Gastrocnemius medialis (tissue), 4 donors: ENCODE measurements around the gene KLC3.

Experiments
- CTCF ChIP-seq, 5 experiments: fragments of 450-650 bp in 3 of 5; fragments of 200-600 bp in 2 of 5; sonication (generic) in 2 of 5; IDR thresholded peaks in 4 of 5; conservative IDR thresholded peaks in 1 of 5; 1 replicate in 4 of 5; 2 replicates in 1 of 5; pipeline ENCODE4 v1.5.1; 2016 to 2019; ENCODE audit warnings: antibody characterized with exemption in 5 of 5, mild to moderate bottlenecking in 3 of 5, moderate library complexity in 3 of 5
- POLR2A ChIP-seq, 2 donors: fragments of 450-650 bp; IDR thresholded peaks; one replicate each; pipeline ENCODE4 v1.6.1; 2017; ENCODE audit warnings: antibody characterized with exemption in 2 of 2, mild to moderate bottlenecking in 2 of 2, moderate library complexity in 2 of 2

GRCh38 chr19:45307361-45307760, 33.2 kb upstream of the KLC3 start:
- TF ChIP-seq CTCF (IDR thresholded peaks at IDR 0.05 in 4 of 5, conservative IDR thresholded peaks at IDR 0.05 in 1 of 5) (no peak), POLR2A (IDR thresholded peaks at IDR 0.05) (no peak)
